Measurements from ENCODE around the gene LEPR. TPM values are rescaled to one million over a fixed set of nuclear protein-coding genes. Genes with fewer than 3 reads are reported as not detected.

The LEPR gene
- polyA plus RNA-seq, 2 of the 4 experiments (the other 2 are of a cell fraction), result 3.1 to 6.5 TPM

GRCh38 chr1:65434760-65435159 lies 14.3 kb downstream of the LEPR start:
- Histone ChIP-seq H3K9me3 (no peaks in the 10 kb centered on the region), H3K27ac (no peak overlapping the region), H3K4me1 (peaks cover 16% of the 10 kb centered on the region), H3K4me3 (no peak overlapping the region), H3K4me2 (no peak overlapping the region)
- ChIA-PET CTCF (no interaction called here), POLR2A (no interaction called here)
- FAIRE-seq (no peak), ATAC-seq (no peak), DNase-seq (ENCODE audit: low read depth in 1 of 2, low spot score in 1 of 2) (no peak)
- TF ChIP-seq NR3C1 (IDR thresholded peaks at IDR 0.05) (no peak), RAD21 (conservative IDR thresholded peaks at IDR 0.05 in 1 of 2, IDR thresholded peaks at IDR 0.05 in 1 of 2) (no peak), FOXS1 (CRISPR knock-in tag; IDR thresholded peaks at IDR 0.05) (no peak), CBX2 (IDR thresholded peaks at IDR 0.05; ENCODE audit: borderline replicate concordance, low read depth) (no peak), HOXA7 (CRISPR knock-in tag; IDR thresholded peaks at IDR 0.05) (no peak), ESRRA (IDR thresholded peaks at IDR 0.05; ENCODE audit: borderline replicate concordance, low read length) (no peak), USF2 (IDR thresholded peaks at IDR 0.05) (no peak), ZC3H11A (IDR thresholded peaks at IDR 0.05) (no peak), HES2 (IDR thresholded peaks at IDR 0.05) (no peak), CEBPB (IDR thresholded peaks at IDR 0.05) (no peak), NFE2L2 (conservative IDR thresholded peaks at IDR 0.05; ENCODE audit: low read length) (no peak), SREBF2 (IDR thresholded peaks at IDR 0.05) (no peak)
- TF ChIP-seq, protein P1, sequence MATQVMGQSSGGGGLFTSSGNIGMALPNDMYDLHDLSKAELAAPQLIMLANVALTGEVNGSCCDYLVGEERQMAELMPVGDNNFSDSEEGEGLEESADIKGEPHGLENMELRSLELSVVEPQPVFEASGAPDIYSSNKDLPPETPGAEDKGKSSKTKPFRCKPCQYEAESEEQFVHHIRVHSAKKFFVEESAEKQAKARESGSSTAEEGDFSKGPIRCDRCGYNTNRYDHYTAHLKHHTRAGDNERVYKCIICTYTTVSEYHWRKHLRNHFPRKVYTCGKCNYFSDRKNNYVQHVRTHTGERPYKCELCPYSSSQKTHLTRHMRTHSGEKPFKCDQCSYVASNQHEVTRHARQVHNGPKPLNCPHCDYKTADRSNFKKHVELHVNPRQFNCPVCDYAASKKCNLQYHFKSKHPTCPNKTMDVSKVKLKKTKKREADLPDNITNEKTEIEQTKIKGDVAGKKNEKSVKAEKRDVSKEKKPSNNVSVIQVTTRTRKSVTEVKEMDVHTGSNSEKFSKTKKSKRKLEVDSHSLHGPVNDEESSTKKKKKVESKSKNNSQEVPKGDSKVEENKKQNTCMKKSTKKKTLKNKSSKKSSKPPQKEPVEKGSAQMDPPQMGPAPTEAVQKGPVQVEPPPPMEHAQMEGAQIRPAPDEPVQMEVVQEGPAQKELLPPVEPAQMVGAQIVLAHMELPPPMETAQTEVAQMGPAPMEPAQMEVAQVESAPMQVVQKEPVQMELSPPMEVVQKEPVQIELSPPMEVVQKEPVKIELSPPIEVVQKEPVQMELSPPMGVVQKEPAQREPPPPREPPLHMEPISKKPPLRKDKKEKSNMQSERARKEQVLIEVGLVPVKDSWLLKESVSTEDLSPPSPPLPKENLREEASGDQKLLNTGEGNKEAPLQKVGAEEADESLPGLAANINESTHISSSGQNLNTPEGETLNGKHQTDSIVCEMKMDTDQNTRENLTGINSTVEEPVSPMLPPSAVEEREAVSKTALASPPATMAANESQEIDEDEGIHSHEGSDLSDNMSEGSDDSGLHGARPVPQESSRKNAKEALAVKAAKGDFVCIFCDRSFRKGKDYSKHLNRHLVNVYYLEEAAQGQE (IDR thresholded peaks at IDR 0.05), result no peak
- 93% methylated on average over 3 of the region's 3 CpGs for WGBS (ENCODE audit: missing lambda C conversion rate)

DNA sequence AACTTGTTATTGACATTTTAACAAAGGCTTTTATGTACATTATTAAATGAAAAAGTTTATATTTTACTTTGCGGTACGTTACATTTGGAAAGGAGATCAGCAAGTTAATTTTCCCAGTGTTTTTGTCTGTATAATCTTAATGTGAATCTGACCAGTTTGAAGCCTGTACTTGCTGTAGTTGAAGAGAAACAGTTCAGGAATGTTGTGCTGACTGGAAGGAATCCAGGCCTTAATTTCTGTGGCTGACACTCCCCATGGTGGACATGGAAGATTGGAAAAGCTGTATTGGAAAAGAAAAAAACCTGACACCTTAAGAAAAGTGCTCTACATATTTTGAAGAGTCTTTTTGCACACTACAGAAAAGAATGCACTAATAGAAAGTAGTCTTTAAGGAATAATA lies 15.5 kb downstream of the LEPR start:
- Histone ChIP-seq H3K4me2 (no peak overlapping the region), H3K27ac (no peak overlapping the region), H3K9me3 (no peaks in the 10 kb centered on the region), H3K4me1 (peaks cover 4% of the 10 kb centered on the region; the same call in 1 of the 3 replicates), H3K4me3 (no peak overlapping the region)
- ATAC-seq, result no peak
- WGBS (ENCODE audit: missing lambda C conversion rate), result 94% methylated on average over 2 of the region's 2 CpGs
- no peak for DNase-seq (ENCODE audit: low read depth in 1 of 2, low spot score in 1 of 2)
- ChIA-PET POLR2A (no interaction called here), CTCF (no interaction called here)
- no peak for TF ChIP-seq HEYL (CRISPR knock-in tag; IDR thresholded peaks at IDR 0.05)
- no peak for FAIRE-seq

DNA sequence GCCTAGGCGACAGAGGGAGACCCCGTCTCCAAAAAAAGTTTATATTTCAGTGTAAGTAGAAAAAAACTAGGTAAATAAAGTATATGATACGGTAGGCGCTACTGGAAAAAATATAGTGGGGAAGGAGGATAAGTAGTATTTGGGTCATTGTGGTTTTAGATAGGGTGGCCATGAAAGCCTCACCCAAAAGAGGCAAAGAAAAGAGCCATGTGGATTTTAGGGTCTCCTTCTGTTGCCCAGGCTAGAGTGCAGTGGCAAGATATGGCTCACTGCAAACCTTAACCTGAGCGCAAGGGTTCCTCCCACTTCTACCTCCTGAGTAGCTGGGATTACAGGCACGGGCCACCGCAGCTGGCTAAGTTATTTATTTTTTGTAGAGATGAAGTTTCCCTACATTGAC lies 17.1 kb downstream of the LEPR start:
- no peak overlapping the region for H3K27ac ChIP-seq
- WGBS (ENCODE audit: missing lambda C conversion rate), result 96% methylated on average over 7 of the region's 7 CpGs
- no peak overlapping the region for H3K4me2 ChIP-seq
- no peak for TF ChIP-seq RARB (CRISPR knock-in tag; IDR thresholded peaks at IDR 0.05)
- no peak for TF ChIP-seq RFX5 (IDR thresholded peaks at IDR 0.05)
- no peak for TF ChIP-seq SMC3 (IDR thresholded peaks at IDR 0.05)
- TF ChIP-seq ZC3H11A (IDR thresholded peaks at IDR 0.05), result no peak
- no peak for TF ChIP-seq ZNF302 (CRISPR knock-in tag; IDR thresholded peaks at IDR 0.05)
- H3K4me3 ChIP-seq, result no peak overlapping the region
- no peaks in the 10 kb centered on the region for H3K9me3 ChIP-seq
- ChIA-PET CTCF (interaction anchor here (1.4 kb wide), 1 partner anchor 249 kb away, joined by 3 read pairs; no protein-coding TSS in a partner anchor), POLR2A (no interaction called here)
- FAIRE-seq (no peak), DNase-seq (ENCODE audit: low read depth in 1 of 2, low spot score in 1 of 2) (no peak), ATAC-seq (no peak)
- no peaks in the 10 kb centered on the region for H3K4me1 ChIP-seq

Data from A549 (cell line).